ENCODE measurements around the gene ZDHHC19. TPM values are rescaled to one million over a fixed set of nuclear protein-coding genes. Genes with fewer than 3 reads are reported as not detected.
"Not testable (repeated sequence)": the region's sequence is repeated elsewhere in the genome, so short reads cannot be mapped to it uniquely, and the experiment has no call there.

Gene ZDHHC19
- total and polyA plus RNA-seq, 3 experiments from 2014 or later: not detected

GRCh38 chr3:196166741-196167140 is 44.5 kb downstream of the ZDHHC19 start:
- no peak overlapping the region for H3K4me3 Mint-ChIP-seq
- no peaks in the 10 kb centered on the region for H3K27me3 Mint-ChIP-seq
- no peaks in the 10 kb centered on the region for H3K4me1 ChIP-seq (ENCODE audit: insufficient read depth, low read length)
- ChIA-PET POLR2A (no interaction called here), CTCF (no interaction called here)
- H3K27ac Mint-ChIP-seq: peak overlapping the region in 1 of 8 donors; percentile 40
- no peaks in the 10 kb centered on the region for H3K36me3 Mint-ChIP-seq
- no peak overlapping the region for H3K4me3 ChIP-seq (ENCODE audit: low read length)
- H3K36me3 ChIP-seq (ENCODE audit: insufficient read depth, low read length): no peaks in the 10 kb centered on the region
- no peaks in the 10 kb centered on the region for H3K9me3 Mint-ChIP-seq
- no peaks in the 10 kb centered on the region for H3K9me3 ChIP-seq (ENCODE audit: low read length)
- H3K27me3 ChIP-seq (ENCODE audit: insufficient read depth, low read length, poor library complexity, severe bottlenecking): no peaks in the 10 kb centered on the region
- no peak overlapping the region for H3K27ac ChIP-seq (ENCODE audit: low read depth, low read length)
- DNase-seq: no peak
- H3K4me1 Mint-ChIP-seq: peaks cover 0 to 2% (median 0%) of the 10 kb centered on the region in 3 donors

DNA sequence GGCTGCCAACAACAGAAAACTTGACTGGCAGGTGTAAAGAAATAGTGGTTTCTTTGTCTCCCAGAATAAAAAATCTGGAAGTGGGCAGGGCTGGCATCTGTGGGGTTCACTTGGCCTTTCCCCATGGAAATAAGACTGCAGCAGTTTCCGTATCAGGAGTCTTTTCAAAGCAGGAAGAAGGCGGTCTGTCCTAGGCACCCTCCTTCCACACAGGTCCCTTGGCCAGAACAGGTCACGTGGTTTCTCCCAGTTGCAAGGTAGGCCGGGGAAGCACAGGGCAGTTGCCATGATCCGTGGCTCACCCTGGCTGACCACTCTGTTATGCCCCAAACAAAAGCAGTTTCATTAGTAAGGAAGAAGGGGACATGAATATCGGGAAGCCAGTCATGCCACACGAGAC is 45.4 kb downstream of the ZDHHC19 start:
- Histone ChIP-seq H3K27me3 (ENCODE audit: insufficient read depth, low read length, poor library complexity, severe bottlenecking) (no peaks in the 10 kb centered on the region), H3K36me3 (ENCODE audit: insufficient read depth, low read length) (no peaks in the 10 kb centered on the region), H3K4me3 (ENCODE audit: low read length) (no peak overlapping the region), H3K27ac (ENCODE audit: low read depth, low read length) (no peak overlapping the region), H3K4me1 (ENCODE audit: insufficient read depth, low read length) (no peaks in the 10 kb centered on the region), H3K9me3 (ENCODE audit: low read length) (no peaks in the 10 kb centered on the region)
- Mint-ChIP-seq H3K27ac (no peak overlapping the region), H3K4me3 (no peak overlapping the region), H3K4me1 (peaks cover 0 to 2% (median 0%) of the 10 kb centered on the region in 3 donors), H3K36me3 (no peaks in the 10 kb centered on the region), H3K27me3 (no peaks in the 10 kb centered on the region), H3K9me3 (no peaks in the 10 kb centered on the region)
- DNase-seq: no peak
- ChIA-PET CTCF (no interaction called here), POLR2A (no interaction called here)

- H3K9me3 Mint-ChIP-seq, H3K4me1 Mint-ChIP-seq: not testable (repeated sequence)
Measured at GRCh38 chr3:196165006-196165575, 46.1 kb downstream of the ZDHHC19 start.

GRCh38 chr3:196164576-196164975 is 46.6 kb downstream of the ZDHHC19 start:
- no peaks in the 10 kb centered on the region for H3K27me3 ChIP-seq (ENCODE audit: insufficient read depth, low read length, poor library complexity, severe bottlenecking)
- H3K4me1 ChIP-seq (ENCODE audit: insufficient read depth, low read length): no peaks in the 10 kb centered on the region
- ChIA-PET POLR2A (no interaction called here), CTCF (no interaction called here)
- Mint-ChIP-seq H3K27me3 (peaks cover 0 to 2% of the 10 kb centered on the region in 2 donors), H3K4me1 (peaks cover 8 to 11% (median 10%) of the 10 kb centered on the region in 3 donors), H3K4me3 (no peak overlapping the region), H3K9me3 (no peaks in the 10 kb centered on the region), H3K36me3 (no peaks in the 10 kb centered on the region), H3K27ac (no peak overlapping the region)
- H3K4me3 ChIP-seq (ENCODE audit: low read length): no peak overlapping the region
- H3K9me3 ChIP-seq (ENCODE audit: low read length): no peaks in the 10 kb centered on the region
- DNase-seq: no peak
- H3K36me3 ChIP-seq (ENCODE audit: insufficient read depth, low read length): no peaks in the 10 kb centered on the region
- no peak overlapping the region for H3K27ac ChIP-seq (ENCODE audit: low read depth, low read length)

More at GRCh38 chr3:196165006-196165575, 46.1 kb downstream of the ZDHHC19 start:
- CTCF ChIA-PET; H3K27ac ChIP-seq (ENCODE audit: low read depth, low read length); H3K27me3 ChIP-seq (ENCODE audit: insufficient read depth, low read length, poor library complexity, severe bottlenecking); H3K4me3 Mint-ChIP-seq; H3K9me3 ChIP-seq (ENCODE audit: low read length); H3K27ac Mint-ChIP-seq; H3K4me1 ChIP-seq (ENCODE audit: insufficient read depth, low read length); POLR2A ChIA-PET; H3K27me3 Mint-ChIP-seq; H3K4me3 ChIP-seq (ENCODE audit: low read length); H3K36me3 ChIP-seq (ENCODE audit: insufficient read depth, low read length); DNase-seq; H3K36me3 Mint-ChIP-seq: not testable (repeated sequence)

GRCh38 chr3:196163666-196164493 is 47.3 kb downstream of the ZDHHC19 start:
- Histone ChIP-seq H3K36me3 (ENCODE audit: insufficient read depth, low read length) (no peaks in the 10 kb centered on the region), H3K9me3 (ENCODE audit: low read length) (no peaks in the 10 kb centered on the region), H3K4me3 (ENCODE audit: low read length) (no peak overlapping the region), H3K27ac (ENCODE audit: low read depth, low read length) (no peak overlapping the region), H3K4me1 (ENCODE audit: insufficient read depth, low read length) (no peaks in the 10 kb centered on the region), H3K27me3 (ENCODE audit: insufficient read depth, low read length, poor library complexity, severe bottlenecking) (no peaks in the 10 kb centered on the region)
- H3K27me3 Mint-ChIP-seq: peaks cover 0 to 2% of the 10 kb centered on the region in 2 donors
- H3K4me3 Mint-ChIP-seq: no peak overlapping the region
- H3K36me3 Mint-ChIP-seq: no peaks in the 10 kb centered on the region
- CTCF ChIA-PET: no interaction called here
- H3K27ac Mint-ChIP-seq: no peak overlapping the region
- peaks cover 8 to 11% (median 10%) of the 10 kb centered on the region in 3 donors for H3K4me1 Mint-ChIP-seq
- H3K9me3 Mint-ChIP-seq: no peaks in the 10 kb centered on the region
- POLR2A ChIA-PET: interaction anchor here (0.6 kb wide), 1 partner anchor 9 kb away, joined by 3 read pairs; no protein-coding TSS in a partner anchor
- DNase-seq: no peak

GRCh38 chr3:196163212-196163611 is 48.0 kb downstream of the ZDHHC19 start:
- Mint-ChIP-seq H3K9me3 (no peaks in the 10 kb centered on the region), H3K36me3 (no peaks in the 10 kb centered on the region), H3K27me3 (peaks cover 0 to 2% of the 10 kb centered on the region in 2 donors), H3K27ac (no peak overlapping the region), H3K4me3 (no peak overlapping the region), H3K4me1 (peaks cover 8 to 11% (median 10%) of the 10 kb centered on the region in 3 donors)
- H3K27ac ChIP-seq (ENCODE audit: low read depth, low read length): no peak overlapping the region
- ChIA-PET CTCF (no interaction called here), POLR2A (no interaction called here)
- H3K9me3 ChIP-seq (ENCODE audit: low read length): no peaks in the 10 kb centered on the region
- H3K36me3 ChIP-seq (ENCODE audit: insufficient read depth, low read length): no peaks in the 10 kb centered on the region
- no peak overlapping the region for H3K4me3 ChIP-seq (ENCODE audit: low read length)
- DNase-seq: no peak
- no peaks in the 10 kb centered on the region for H3K4me1 ChIP-seq (ENCODE audit: insufficient read depth, low read length)
- H3K27me3 ChIP-seq (ENCODE audit: insufficient read depth, low read length, poor library complexity, severe bottlenecking): no peaks in the 10 kb centered on the region

DNA sequence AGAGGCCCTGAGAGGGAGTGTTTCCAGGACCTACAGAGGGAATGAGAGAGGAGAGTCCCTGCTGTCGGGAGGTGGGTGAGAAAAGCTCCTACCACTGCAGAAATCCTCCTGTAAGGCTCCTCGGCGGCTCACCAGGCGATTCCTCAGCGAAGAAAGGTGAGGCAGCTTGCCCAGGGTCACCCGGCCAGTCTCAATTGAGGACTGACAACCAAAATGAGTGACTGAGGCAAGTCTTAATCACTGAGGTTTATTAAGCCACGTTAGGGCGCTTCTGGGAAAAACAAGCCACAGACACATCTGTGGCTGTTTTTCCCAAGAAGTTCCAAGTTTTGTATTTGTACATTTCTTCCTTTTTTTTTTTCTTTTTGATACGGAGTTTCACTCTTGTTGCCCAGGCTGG is 48.5 kb downstream of the ZDHHC19 start:
- DNase-seq: no peak
- no peaks in the 10 kb centered on the region for H3K9me3 ChIP-seq (ENCODE audit: low read length)
- no peaks in the 10 kb centered on the region for H3K4me1 ChIP-seq (ENCODE audit: insufficient read depth, low read length)
- no peak overlapping the region for H3K4me3 ChIP-seq (ENCODE audit: low read length)
- CTCF ChIA-PET: no interaction called here
- Mint-ChIP-seq H3K27me3 (peaks cover 0 to 2% of the 10 kb centered on the region in 2 donors), H3K9me3 (no peaks in the 10 kb centered on the region), H3K27ac (no peak overlapping the region), H3K4me1 (peaks cover 8 to 11% (median 10%) of the 10 kb centered on the region in 3 donors), H3K36me3 (no peaks in the 10 kb centered on the region), H3K4me3 (no peak overlapping the region)
- no peak overlapping the region for H3K27ac ChIP-seq (ENCODE audit: low read depth, low read length)
- H3K36me3 ChIP-seq (ENCODE audit: insufficient read depth, low read length): no peaks in the 10 kb centered on the region
- H3K27me3 ChIP-seq (ENCODE audit: insufficient read depth, low read length, poor library complexity, severe bottlenecking): no peaks in the 10 kb centered on the region
- POLR2A ChIA-PET: no interaction called here

DNA sequence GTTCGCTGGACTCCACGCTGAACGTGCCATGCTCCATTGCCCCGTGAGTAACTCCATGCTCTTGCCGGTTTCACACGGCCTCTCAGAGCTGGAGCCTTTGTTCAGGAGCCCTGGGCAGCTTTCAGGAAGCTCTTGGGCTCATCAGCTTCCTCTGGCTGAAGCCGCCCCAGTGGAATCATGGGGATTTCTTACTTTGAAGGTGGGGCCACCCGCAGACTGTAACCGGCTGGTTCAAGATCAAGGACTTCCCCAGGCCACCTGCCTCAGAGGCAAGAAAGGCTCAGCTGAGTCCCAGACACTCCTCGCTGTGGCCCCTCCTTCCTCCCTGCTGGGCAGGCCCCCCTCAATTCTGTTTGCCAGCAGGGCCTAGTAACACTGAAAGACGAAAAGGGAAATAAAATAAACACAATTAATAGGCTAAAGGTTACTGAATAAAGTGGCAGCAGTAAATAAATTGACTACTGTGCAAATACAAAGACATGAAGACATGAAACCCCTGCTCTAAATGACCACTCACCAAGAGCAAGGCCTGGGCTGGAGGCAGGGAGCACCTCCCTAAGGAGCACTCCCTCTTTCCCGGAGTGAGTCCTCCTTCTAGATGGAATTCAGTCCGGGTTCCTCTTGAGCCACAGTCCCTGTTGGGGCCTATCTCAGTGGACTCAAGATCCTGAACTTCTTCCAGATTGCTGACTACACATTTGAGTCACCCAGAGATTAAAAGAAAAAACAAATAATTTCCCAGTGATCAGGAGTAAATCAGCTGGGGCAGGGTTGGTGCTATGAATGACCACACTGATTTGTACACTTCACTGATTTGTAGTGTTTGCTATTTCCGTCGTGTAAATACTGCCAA is 51.0 kb downstream of the ZDHHC19 start:
- peaks cover 0 to 2% of the 10 kb centered on the region in 2 donors for H3K27me3 Mint-ChIP-seq
- Histone ChIP-seq H3K4me1 (ENCODE audit: insufficient read depth, low read length) (no peaks in the 10 kb centered on the region), H3K4me3 (ENCODE audit: low read length) (no peak overlapping the region), H3K27ac (ENCODE audit: low read depth, low read length) (no peak overlapping the region), H3K9me3 (ENCODE audit: low read length) (no peaks in the 10 kb centered on the region), H3K36me3 (ENCODE audit: insufficient read depth, low read length) (no peaks in the 10 kb centered on the region), H3K27me3 (ENCODE audit: insufficient read depth, low read length, poor library complexity, severe bottlenecking) (no peaks in the 10 kb centered on the region)
- no peak overlapping the region for H3K4me3 Mint-ChIP-seq
- CTCF ChIA-PET: no interaction called here
- H3K36me3 Mint-ChIP-seq: no peaks in the 10 kb centered on the region
- no peaks in the 10 kb centered on the region for H3K9me3 Mint-ChIP-seq
- H3K4me1 Mint-ChIP-seq: peaks cover 9 to 11% (median 10%) of the 10 kb centered on the region in 3 donors
- H3K27ac Mint-ChIP-seq: peak overlapping the region in 2 of 8 donors; percentile 47 to 72
- POLR2A ChIA-PET: no interaction called here
- peak in 1 of 5 donors; percentile 21 for DNase-seq

All from CD8-positive, alpha-beta memory T cell (primary cell).